Lower leg skin (tissue), 4 donors: ENCODE measurements around the gene SEC24C. TPM values are rescaled to one million over a fixed set of nuclear protein-coding genes. Genes with fewer than 3 reads are reported as not detected.

Source experiments
- DNase-seq, 2 donors: peaks; one replicate each; pipeline ENCODE4 v3.0.0-alpha.2; 2019; ENCODE audit warnings: low spot score in 2 of 2
- H3K4me3 ChIP-seq: fragments of 200-600 bp; sonication (generic); 2 replicates; pipeline ENCODE4 v1.5.1; 2017; ENCODE audit warnings: mild to moderate bottlenecking, low read depth; ENCODE audit not compliant: poor library complexity, severe bottlenecking
- CTCF ChIP-seq, 3 donors: fragments of 450-650 bp; IDR thresholded peaks; one replicate each; pipeline ENCODE4 v1.5.1; 2016; ENCODE audit warnings: antibody characterized with exemption in 3 of 3, mild to moderate bottlenecking in 3 of 3, moderate library complexity in 2 of 3
- POLR2A ChIP-seq, 2 donors: fragments of 450-650 bp; IDR thresholded peaks; one replicate each; pipeline ENCODE4 v1.6.1; 2016 to 2017; ENCODE audit warnings: antibody characterized with exemption in 2 of 2, mild to moderate bottlenecking in 1 of 2, moderate library complexity in 1 of 2
- WGBS, 2 donors: methylation state at CpG; one replicate each; pipeline ENCODE4 v1.1.5; 2018; 5-methylcytosine and 5-hydroxymethylcytosine counted together
- intact Hi-C: fragments of 100-400 bp; cut with DNase I; formaldehyde crosslinking; loops from one replicate; pipeline ENCODE4 v1.15.0; 2023; ENCODE audit warnings: low total_unique reads
- total RNA-seq, 4 donors: library from RNA; depleted of rRNA; stranded (reverse); fragments of >200 nt; gene quantifications; one replicate each; pipeline ENCODE4 v1.1.0, GENCODE V29; 2016

The SEC24C gene
- total RNA-seq, 4 donors from 2014 or later, result 45.5 to 60.3 (median 58.1) TPM

- WGBS, 2 donors, result 89 to 90% methylated on average over 6 of the region's 6 CpGs
- DNase-seq, result no peak
- intact Hi-C loops, result no loop called here
- TF ChIP-seq CTCF (IDR thresholded peaks at IDR 0.05) (no peak), POLR2A (IDR thresholded peaks at IDR 0.05) (no peak)
- no peak overlapping the region for H3K4me3 ChIP-seq
Measured at GRCh38 chr10:73765066-73765465, 20.9 kb downstream of the SEC24C start.

GRCh38 chr10:73768881-73769280, 24.7 kb downstream of the SEC24C start:
- H3K4me3 ChIP-seq, result no peak overlapping the region
- no peak for TF ChIP-seq CTCF (IDR thresholded peaks at IDR 0.05)
- no peak for TF ChIP-seq POLR2A (IDR thresholded peaks at IDR 0.05)
- 83 to 85% methylated on average over 11 of the region's 11 CpGs for WGBS, 2 donors
- peak in 1 of 2 donors; percentile 71 for DNase-seq
- intact Hi-C loops, result no loop called here

- no peak overlapping the region for H3K4me3 ChIP-seq
- TF ChIP-seq POLR2A (IDR thresholded peaks at IDR 0.05), result no peak
- 87 to 91% methylated on average over 5 of the region's 5 CpGs for WGBS, 2 donors
- intact Hi-C loops, result no loop called here
- DNase-seq, result peak in 1 of 2 donors; percentile 57
Measured at GRCh38 chr10:73769396-73769795, 25.2 kb downstream of the SEC24C start.

GRCh38 chr10:73771722-73772280, 27.6 kb downstream of the SEC24C start:
- TF ChIP-seq CTCF (IDR thresholded peaks at IDR 0.05) (no peak), POLR2A (IDR thresholded peaks at IDR 0.05) (no peak)
- intact Hi-C loops, result no loop called here
- 18 to 19% methylated on average over 17 of the region's 17 CpGs for WGBS, 2 donors
- no peak for DNase-seq
- peak overlapping the region; percentile 83 for H3K4me3 ChIP-seq

- intact Hi-C loops, result no loop called here
Measured at GRCh38 chr10:73772281-73773151, 28.3 kb downstream of the SEC24C start.

More at GRCh38 chr10:73772281-73773151, 28.3 kb downstream of the SEC24C start:
- WGBS, 2 donors, result 0 to 1% methylated on average over 57 to 73 of the region's 101 CpGs
- H3K4me3 ChIP-seq, result peak overlapping the region; percentile 83
- TF ChIP-seq CTCF (IDR thresholded peaks at IDR 0.05), result no peak
- TF ChIP-seq POLR2A (IDR thresholded peaks at IDR 0.05), result peak in 1 of 2 donors; percentile 31
- DNase-seq, result peak; percentile 77 to 97
